ENCODE results near the gene RGS9. TPM values are rescaled to one million over a fixed set of nuclear protein-coding genes. Genes with fewer than 3 reads are reported as not detected.

The RGS9 gene
- total RNA-seq, 1 donor from 2014 or later, result 2.8 TPM

- Mint-ChIP-seq H3K36me3 (ENCODE audit: low read depth) (no peaks in the 10 kb centered on the region), H3K4me3 (no peak overlapping the region), H3K27ac (ENCODE audit: unreplicated experiment) (no peak overlapping the region), H3K27me3 (ENCODE audit: low read depth) (peaks cover 55% of the 10 kb centered on the region), H3K9me3 (no peaks in the 10 kb centered on the region), H3K4me1 (peaks cover 36% of the 10 kb centered on the region)
- no peak for DNase-seq (ENCODE audit: low read depth, low spot score)
- TF ChIP-seq CTCF (conservative IDR thresholded peaks at IDR 0.05), result no peak
These were observed 2.1 kb downstream of the RGS9 start for GRCh38 chr17:65139101-65139764.

GRCh38 chr17:65142247-65142646 is 5.1 kb downstream of the RGS9 start:
- no peaks in the 10 kb centered on the region for H3K9me3 Mint-ChIP-seq
- DNase-seq (ENCODE audit: low read depth, low spot score), result no peak
- peaks cover 38% of the 10 kb centered on the region for H3K4me1 Mint-ChIP-seq
- H3K4me3 Mint-ChIP-seq, result no peak overlapping the region
- H3K27me3 Mint-ChIP-seq (ENCODE audit: low read depth), result peaks cover 51% of the 10 kb centered on the region
- H3K27ac Mint-ChIP-seq (ENCODE audit: unreplicated experiment), result no peak overlapping the region
- no peaks in the 10 kb centered on the region for H3K36me3 Mint-ChIP-seq (ENCODE audit: low read depth)
- TF ChIP-seq CTCF (conservative IDR thresholded peaks at IDR 0.05), result no peak

GRCh38 chr17:65143889-65144604 is 6.9 kb downstream of the RGS9 start:
- no peak for TF ChIP-seq CTCF (conservative IDR thresholded peaks at IDR 0.05)
- peaks cover 29% of the 10 kb centered on the region for H3K4me1 Mint-ChIP-seq
- peak overlapping the region; percentile 36 for H3K27ac Mint-ChIP-seq (ENCODE audit: unreplicated experiment)
- peaks cover 33% of the 10 kb centered on the region for H3K27me3 Mint-ChIP-seq (ENCODE audit: low read depth)
- no peaks in the 10 kb centered on the region for H3K36me3 Mint-ChIP-seq (ENCODE audit: low read depth)
- no peaks in the 10 kb centered on the region for H3K9me3 Mint-ChIP-seq
- no peak for DNase-seq (ENCODE audit: low read depth, low spot score)
- H3K4me3 Mint-ChIP-seq, result peak overlapping the region; percentile 31

GRCh38 chr17:65145743-65146142 is 8.6 kb downstream of the RGS9 start:
- Mint-ChIP-seq H3K9me3 (no peaks in the 10 kb centered on the region), H3K4me1 (peaks cover 22% of the 10 kb centered on the region), H3K36me3 (ENCODE audit: low read depth) (no peaks in the 10 kb centered on the region), H3K4me3 (no peak overlapping the region), H3K27me3 (ENCODE audit: low read depth) (peaks cover 18% of the 10 kb centered on the region), H3K27ac (ENCODE audit: unreplicated experiment) (no peak overlapping the region)
- TF ChIP-seq CTCF (conservative IDR thresholded peaks at IDR 0.05), result no peak
- no peak for DNase-seq (ENCODE audit: low read depth, low spot score)

- Mint-ChIP-seq H3K4me3 (no peak overlapping the region), H3K9me3 (no peaks in the 10 kb centered on the region), H3K27me3 (ENCODE audit: low read depth) (peaks cover 15% of the 10 kb centered on the region), H3K36me3 (ENCODE audit: low read depth) (no peaks in the 10 kb centered on the region), H3K27ac (ENCODE audit: unreplicated experiment) (no peak overlapping the region), H3K4me1 (peaks cover 17% of the 10 kb centered on the region)
- TF ChIP-seq CTCF (conservative IDR thresholded peaks at IDR 0.05), result no peak
- DNase-seq (ENCODE audit: low read depth, low spot score), result no peak
These were observed 10.8 kb downstream of the RGS9 start for GRCh38 chr17:65147955-65148354.

Measured in neural crest cell (in vitro differentiated cells).